HepG2 (cell line): ENCODE measurements around the gene MDP1. TPM values are rescaled to one million over a fixed set of nuclear protein-coding genes. Genes with fewer than 3 reads are reported as not detected.

Source experiments
- BRCA1 ChIP-seq: sonication (generic); formaldehyde crosslinking; IDR thresholded peaks from 2 replicates; pipeline ENCODE4 v1.4.0; 2020; ENCODE audit warnings: missing genetic modification reagents
- FOXA1 ChIP-seq, 2 experiments: fragments of 450-650 bp in 1 of 2; sonication (generic) in 1 of 2; formaldehyde crosslinking in 1 of 2; IDR thresholded peaks; 2 replicates each; pipeline versions ENCODE4 v1.4.0 to v1.6.1; 2016 to 2020; ENCODE audit warnings: missing genetic modification reagents in 1 of 2
- KAT2B ChIP-seq: fragments of 150-350 bp; IDR thresholded peaks from 2 replicates; pipeline ENCODE4 v1.6.1; 2014; ENCODE audit warnings: low read depth, low read length, borderline replicate concordance
- KDM6A ChIP-seq: IDR thresholded peaks from 2 replicates; pipeline ENCODE4 v1.6.1; 2016; ENCODE audit warnings: low read depth
- ZBTB40 ChIP-seq, 2 experiments: fragments of 450-650 bp in 1 of 2; sonication (generic) in 1 of 2; formaldehyde crosslinking in 1 of 2; IDR thresholded peaks; 2 replicates each; pipeline versions ENCODE4 v1.6.1 to v1.8.0; 2016 to 2022; ENCODE audit warnings: antibody characterized with exemption in 1 of 2, mild to moderate bottlenecking in 1 of 2, missing genetic modification reagents in 1 of 2
- ZNF318 ChIP-seq: sonication (generic); formaldehyde crosslinking; IDR thresholded peaks from 2 replicates; pipeline ENCODE4 v1.4.0; 2020; ENCODE audit warnings: mild to moderate bottlenecking, missing genetic modification reagents
- polyA plus RNA-seq, 8 experiments: library from polyadenylated mRNA; depleted of rRNA in 3 of 8; stranded (reverse) in 7 of 8; unstranded in 1 of 8; fragments of >200 nt; fragmentation: Illumina TruSeq in 4 of 8; extraction: Trizol in 4 of 8; gene quantifications; 2 replicates each; pipeline versions ENCODE4 v1.2.1 to v1.2.3, GENCODE V29; 2011 to 2016; ENCODE audit warnings: low read depth in 4 of 8, missing spikeins in 1 of 8, mixed read lengths in 1 of 8; ENCODE audit not compliant: insufficient read depth in 1 of 8
- total RNA-seq, 5 experiments: library from RNA; depleted of rRNA; stranded (reverse); fragments of >200 nt; fragmentation: Illumina TruSeq; extraction: Trizol; gene quantifications; 2 replicates each; pipeline ENCODE4 v1.2.3, GENCODE V29; 2016; ENCODE audit warnings: low read depth in 1 of 5
- TF ChIP-seq, protein P1 (sequence below): sonication (generic); formaldehyde crosslinking; IDR thresholded peaks from 2 replicates; pipeline ENCODE4 v1.5.0; 2020; ENCODE audit warnings: mild to moderate bottlenecking, missing genetic modification reagents

The MDP1 gene
- total and polyA plus RNA-seq, 2 of the 13 experiments (the other 11 are each of a cell fraction or from before 2014, with no cell fraction given): 44.1 to 48.7 TPM

DNA sequence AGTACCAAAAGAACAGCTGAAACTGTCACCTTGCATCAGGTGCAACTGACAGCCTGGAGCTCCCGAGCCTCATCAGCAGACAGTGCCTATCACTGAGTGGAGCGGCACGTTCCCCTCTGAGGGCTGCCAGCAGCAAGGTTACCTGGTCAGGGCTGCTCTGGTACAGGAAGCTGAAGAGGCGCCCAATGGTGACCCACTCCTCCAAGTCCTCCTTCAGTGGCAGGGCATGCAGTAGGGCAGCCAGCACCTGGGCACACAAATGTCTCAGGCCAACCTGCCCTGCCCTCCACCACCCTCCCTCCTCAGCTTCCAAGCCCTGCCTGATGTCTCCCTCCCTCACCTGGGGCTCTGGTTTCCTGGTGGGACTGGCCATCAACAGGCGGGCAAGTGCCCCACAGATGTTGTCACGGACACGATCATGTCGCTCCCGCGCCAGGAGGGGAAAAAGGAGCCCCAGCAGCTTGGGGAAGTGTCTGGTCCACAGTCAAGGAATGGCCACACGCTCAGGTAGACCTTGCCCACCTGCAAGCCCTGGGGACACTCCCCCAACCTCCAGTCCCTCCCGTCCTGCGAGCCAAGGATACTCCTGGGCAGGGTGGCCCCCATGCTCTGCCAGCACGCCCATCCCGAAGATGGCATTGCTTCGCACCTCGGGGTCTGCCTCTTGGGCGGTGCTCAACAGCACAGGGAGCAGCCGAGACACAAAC is 34.3 kb downstream of the MDP1 start (continued):
- TF ChIP-seq BRCA1 (CRISPR knock-in tag) (no peak), KAT2B (no peak), KDM6A (CRISPR knock-in tag) (no peak), ZBTB40 (IDR thresholded peaks at IDR 0.05) (no peak), ZBTB40 (CRISPR knock-in tag; IDR thresholded peaks at IDR 0.05) (0 out of 2 replicates have a peak, but pooled peaks have one; percentile 24), FOXA1 (IDR thresholded peaks at IDR 0.05) (no peak), FOXA1 (CRISPR knock-in tag; IDR thresholded peaks at IDR 0.05) (no peak), ZNF318 (CRISPR knock-in tag) (0 out of 2 replicates have a peak, but pooled peaks have one; percentile 36)
- TF ChIP-seq, protein P1, sequence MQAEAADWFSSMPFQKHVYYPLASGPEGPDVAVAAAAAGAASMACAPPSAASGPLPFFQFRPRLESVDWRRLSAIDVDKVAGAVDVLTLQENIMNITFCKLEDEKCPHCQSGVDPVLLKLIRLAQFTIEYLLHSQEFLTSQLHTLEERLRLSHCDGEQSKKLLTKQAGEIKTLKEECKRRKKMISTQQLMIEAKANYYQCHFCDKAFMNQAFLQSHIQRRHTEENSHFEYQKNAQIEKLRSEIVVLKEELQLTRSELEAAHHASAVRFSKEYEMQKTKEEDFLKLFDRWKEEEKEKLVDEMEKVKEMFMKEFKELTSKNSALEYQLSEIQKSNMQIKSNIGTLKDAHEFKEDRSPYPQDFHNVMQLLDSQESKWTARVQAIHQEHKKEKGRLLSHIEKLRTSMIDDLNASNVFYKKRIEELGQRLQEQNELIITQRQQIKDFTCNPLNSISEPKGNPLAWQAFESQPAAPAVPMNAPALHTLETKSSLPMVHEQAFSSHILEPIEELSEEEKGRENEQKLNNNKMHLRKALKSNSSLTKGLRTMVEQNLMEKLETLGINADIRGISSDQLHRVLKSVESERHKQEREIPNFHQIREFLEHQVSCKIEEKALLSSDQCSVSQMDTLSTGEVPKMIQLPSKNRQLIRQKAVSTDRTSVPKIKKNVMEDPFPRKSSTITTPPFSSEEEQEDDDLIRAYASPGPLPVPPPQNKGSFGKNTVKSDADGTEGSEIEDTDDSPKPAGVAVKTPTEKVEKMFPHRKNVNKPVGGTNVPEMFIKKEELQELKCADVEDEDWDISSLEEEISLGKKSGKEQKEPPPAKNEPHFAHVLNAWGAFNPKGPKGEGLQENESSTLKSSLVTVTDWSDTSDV: peak; percentile 57; the same call in 1 of the 2 replicates
